NCI-H2227 (cell line): ENCODE results near the gene RIPPLY3.
"Not testable (repeated sequence)": the region's sequence is repeated elsewhere in the genome, so short reads cannot be mapped to it uniquely, and the experiment has no call there.

Experiments used
- DNase-seq: peaks from one replicate; lab custom pipeline; 2025; ENCODE audit not compliant: unreplicated experiment; lab: John Stamatoyannopoulos, UW

Gene RIPPLY3

GRCh38 chr21:37005548-37006485 is 685 bp upstream of the RIPPLY3 start:
- DNase-seq: no peak

GRCh38 chr21:37008724-37009123 is 2.2 kb downstream of the RIPPLY3 start:
- peak; percentile 12 for DNase-seq

- peak; percentile 90 for DNase-seq
Observed at GRCh38 chr21:37009740-37010341, 3.3 kb downstream of the RIPPLY3 start.

GRCh38 chr21:37017951-37018679 is 11.6 kb downstream of the RIPPLY3 start:
- DNase-seq: no peak

GRCh38 chr21:37026499-37026898 is 20.0 kb downstream of the RIPPLY3 start:
- peak; percentile 31 for DNase-seq

GRCh38 chr21:37028570-37028969 is 22.1 kb downstream of the RIPPLY3 start:
- DNase-seq: no peak

GRCh38 chr21:37030864-37031263 is 24.4 kb downstream of the RIPPLY3 start:
- DNase-seq: no peak

- no peak for DNase-seq
Observed at GRCh38 chr21:37032293-37032692, 25.8 kb downstream of the RIPPLY3 start.

GRCh38 chr21:37032877-37033471 is 26.5 kb downstream of the RIPPLY3 start:
- DNase-seq: no peak

- DNase-seq: not testable (repeated sequence)
Observed at GRCh38 chr21:37034394-37034793, 27.9 kb downstream of the RIPPLY3 start.

GRCh38 chr21:37036177-37036576 is 29.7 kb downstream of the RIPPLY3 start:
- no peak for DNase-seq

- DNase-seq: no peak
Observed at GRCh38 chr21:37039411-37040075, 33.0 kb downstream of the RIPPLY3 start.

GRCh38 chr21:37040212-37040611 is 33.7 kb downstream of the RIPPLY3 start:
- DNase-seq: no peak

GRCh38 chr21:37041706-37042271 is 35.3 kb downstream of the RIPPLY3 start:
- no peak for DNase-seq

GRCh38 chr21:37043818-37044217 is 37.3 kb downstream of the RIPPLY3 start:
- DNase-seq: no peak

GRCh38 chr21:37044643-37045042 is 38.1 kb downstream of the RIPPLY3 start:
- no peak for DNase-seq

GRCh38 chr21:37045149-37045548 is 38.6 kb downstream of the RIPPLY3 start:
- no peak for DNase-seq

- DNase-seq: no peak
Observed at GRCh38 chr21:37045556-37045955, 39.1 kb downstream of the RIPPLY3 start.

GRCh38 chr21:37047079-37047478 is 40.6 kb downstream of the RIPPLY3 start:
- DNase-seq: no peak

- DNase-seq: not testable (repeated sequence)
Observed at GRCh38 chr21:37049741-37050140, 43.2 kb downstream of the RIPPLY3 start.
